Putamen (tissue), 1 donor: Measurements from ENCODE around the gene RAB36.

ENCODE experiments used
- DNase-seq: peaks from one replicate; pipeline ENCODE4 v3.0.0-alpha.2; 2016; ENCODE audit warnings: low spot score

RAB36 gene

GRCh38 chr22:23158516-23159290, 13.4 kb downstream of the RAB36 start:
- no peak for DNase-seq

GRCh38 chr22:23159291-23159630, 14.0 kb downstream of the RAB36 start:
- DNase-seq, result no peak

DNA sequence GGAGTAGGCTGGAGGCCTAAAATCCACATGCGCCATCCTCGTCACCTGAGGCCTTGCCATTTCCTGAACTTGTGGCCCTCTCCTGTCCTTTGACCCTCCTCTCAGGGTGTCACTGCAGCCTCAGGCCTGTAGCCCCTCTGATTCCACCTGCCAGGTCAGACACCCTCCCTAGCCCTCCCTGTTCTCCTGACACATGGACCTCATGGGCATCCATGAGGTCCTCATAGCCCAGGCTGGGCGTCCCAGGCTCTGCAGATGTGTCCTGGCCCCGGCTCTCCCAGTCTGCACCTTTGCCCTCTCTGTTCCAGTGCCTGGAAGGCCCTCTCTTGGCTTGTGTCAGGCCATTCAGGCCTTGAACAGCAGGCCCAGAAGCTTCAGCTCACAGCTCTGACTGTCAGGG, 15.8 kb downstream of the RAB36 start:
- no peak for DNase-seq

DNA sequence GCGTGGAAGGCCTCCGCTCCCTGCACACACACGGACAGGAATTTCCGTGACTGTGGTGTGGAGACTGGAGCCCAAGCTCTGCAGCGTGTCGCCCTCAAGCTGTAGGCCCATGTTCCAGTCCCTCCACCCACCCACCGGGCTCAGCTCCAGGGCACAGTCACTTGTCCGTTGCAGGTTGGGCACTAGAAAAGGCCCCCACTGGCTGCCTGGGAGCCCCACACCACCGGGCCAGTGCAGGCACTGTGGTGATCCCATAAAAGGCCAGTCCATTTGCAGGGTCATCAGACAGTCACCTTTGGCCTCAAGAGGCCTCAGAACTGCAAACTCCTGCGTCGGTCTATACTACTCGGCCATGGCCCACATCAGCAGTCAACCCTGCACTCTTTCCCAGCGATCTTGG, 16.3 kb downstream of the RAB36 start:
- DNase-seq, result no peak

DNA sequence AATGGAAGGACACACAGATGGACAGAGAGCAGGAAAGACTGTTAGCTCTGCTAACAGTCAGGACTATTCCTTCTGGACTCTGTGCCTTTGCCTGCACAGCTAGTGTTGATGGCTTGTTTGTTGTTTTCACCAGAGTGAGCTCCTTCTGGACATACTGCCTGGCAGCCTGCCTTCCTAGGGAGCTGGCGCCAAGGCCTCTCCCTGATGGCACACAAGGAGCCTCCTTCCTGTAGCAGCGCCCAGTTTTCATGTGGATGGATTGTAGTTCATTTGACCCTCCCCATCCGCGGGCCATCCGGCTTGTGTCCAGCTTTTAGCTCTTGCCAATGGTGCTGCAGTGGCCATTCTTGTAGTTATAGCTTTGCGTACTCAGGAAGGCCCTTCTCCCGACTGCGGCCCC, 18.4 kb downstream of the RAB36 start:
- DNase-seq, result peak; percentile 77

- DNase-seq, result no peak
Observed at GRCh38 chr22:23164091-23164490, 18.8 kb downstream of the RAB36 start.

GRCh38 chr22:23166042-23166831, 21.0 kb downstream of the RAB36 start:
- DNase-seq, result no peak

GRCh38 chr22:23166841-23167616, 21.8 kb downstream of the RAB36 start:
- no peak for DNase-seq

GRCh38 chr22:23168391-23169042, 23.2 kb downstream of the RAB36 start:
- no peak for DNase-seq

- DNase-seq, result no peak
Observed at GRCh38 chr22:23169043-23169406, 23.7 kb downstream of the RAB36 start.

- no peak for DNase-seq
Observed at GRCh38 chr22:23175817-23176644, 30.8 kb downstream of the RAB36 start.

DNA sequence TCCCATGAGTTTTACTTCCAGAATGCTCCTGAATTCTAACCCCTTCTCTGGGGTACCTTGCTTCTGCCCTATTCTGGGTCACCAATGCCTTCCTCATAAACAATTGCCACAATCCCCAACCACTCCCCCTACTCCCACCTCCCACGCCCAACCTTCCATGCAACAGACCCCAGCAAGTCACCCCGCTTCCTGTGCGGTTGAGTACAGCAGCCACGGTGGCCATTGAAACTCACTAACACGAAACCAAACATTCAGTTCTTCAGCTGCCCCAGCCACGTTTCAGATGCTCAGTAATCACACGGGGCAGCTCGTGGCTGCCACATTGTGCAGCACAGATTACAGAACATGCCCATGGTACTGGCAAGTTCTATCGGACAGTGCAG, 31.4 kb downstream of the RAB36 start:
- no peak for DNase-seq

DNA sequence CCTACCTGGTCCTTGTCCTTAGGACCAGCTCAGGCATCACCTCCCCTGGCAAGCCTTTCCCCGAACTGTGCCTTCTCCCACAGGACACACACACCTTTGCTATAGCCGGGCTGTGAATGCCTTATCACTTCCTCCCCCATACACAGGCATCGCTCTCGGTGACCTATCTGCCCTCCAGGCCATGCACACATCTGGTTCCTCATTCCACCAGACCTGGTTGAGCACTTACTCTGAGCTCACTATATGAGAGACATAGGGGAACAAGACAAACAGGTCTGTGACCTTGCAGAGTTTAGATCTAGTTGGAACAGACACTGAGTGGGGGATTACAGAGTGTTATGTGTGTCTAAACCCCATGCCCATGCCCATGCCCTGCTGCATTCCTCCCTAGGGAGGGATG, 31.9 kb downstream of the RAB36 start:
- DNase-seq, result no peak

- DNase-seq, result no peak
Observed at GRCh38 chr22:23178512-23179254, 33.4 kb downstream of the RAB36 start.

DNA sequence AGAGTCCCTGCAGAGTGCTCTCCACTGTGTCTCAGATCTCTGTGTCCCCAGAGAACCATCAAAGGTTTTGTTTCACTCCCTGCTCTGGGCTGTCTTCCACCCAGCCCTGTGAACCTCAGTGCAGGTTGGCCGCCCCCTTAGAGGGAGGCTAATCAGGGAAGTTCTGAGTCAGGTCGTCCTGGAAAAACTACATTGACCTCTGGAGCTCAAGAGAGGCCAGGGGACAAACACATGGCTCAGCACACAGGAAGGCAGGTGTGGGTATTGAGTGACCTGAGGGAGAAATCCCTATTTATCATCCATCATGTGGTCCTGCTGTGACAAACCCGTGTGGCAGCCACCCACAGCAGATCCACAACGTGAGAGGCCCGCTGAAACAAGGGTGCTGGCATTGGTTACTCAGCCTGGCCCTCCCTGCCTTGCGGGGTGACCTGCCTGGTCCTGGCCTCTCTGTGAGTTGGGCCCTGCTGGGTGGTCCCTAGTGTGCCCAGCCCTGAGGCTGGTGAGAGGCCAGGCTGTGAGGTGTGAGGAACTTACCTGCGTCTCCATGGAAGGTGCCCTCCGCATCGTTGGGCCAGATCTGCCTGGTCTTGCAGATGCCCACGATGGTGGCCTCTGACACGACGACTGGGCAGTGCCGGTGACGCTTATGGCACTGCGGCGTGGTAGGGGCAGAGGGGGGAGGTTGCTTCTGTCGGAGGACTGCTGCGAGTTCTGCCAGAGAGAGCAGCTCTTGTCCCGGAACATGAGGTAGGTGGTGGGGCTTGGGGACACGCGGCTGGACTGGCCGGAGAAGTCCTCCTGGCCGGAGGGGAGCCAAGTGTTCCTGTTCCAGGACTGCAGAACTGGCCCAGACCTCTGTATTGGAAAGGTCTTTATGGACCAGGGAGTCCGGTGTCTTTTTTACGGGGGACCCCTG, 34.4 kb downstream of the RAB36 start:
- no peak for DNase-seq

GRCh38 chr22:23180301-23180892, 35.1 kb downstream of the RAB36 start, which contains the start of gene BCR:
Gene BCR (plus strand): TSS chr22:23180509. CDS start chr22:23180961, 452 bp downstream.
- DNase-seq, result peak; percentile 77

- DNase-seq, result no peak
Observed at GRCh38 chr22:23180893-23181720, 35.8 kb downstream of the RAB36 start.

- no peak for DNase-seq
Observed at GRCh38 chr22:23181721-23182308, 36.5 kb downstream of the RAB36 start.
